ENCODE measurements around the gene MAPKAPK2.

The MAPKAPK2 gene

GRCh38 chr1:206721454-206721853 lies 36.7 kb downstream of the MAPKAPK2 start:
- Histone ChIP-seq H3K27me3 (ENCODE audit: control insufficient read depth in 3 of 3, insufficient read depth in 3 of 3, low read depth in 1 of 3, low read length in 3 of 3) (no peaks in the 10 kb centered on the region), H2BK120ac (ENCODE audit: low read depth, low read length) (no peak overlapping the region), H3K9me3 (replicated peaks in 1 of 2; ENCODE audit: control insufficient read depth in 2 of 2, insufficient read depth in 1 of 2, low read depth in 1 of 2, low read length in 2 of 2) (no peaks in the 10 kb centered on the region), H4K8ac (ENCODE audit: low read depth, low read length) (no peak overlapping the region), H3K36me3 (replicated peaks in 1 of 2; ENCODE audit: control insufficient read depth in 2 of 2, insufficient read depth in 2 of 2, low read length in 2 of 2) (no peaks in the 10 kb centered on the region), H3K14ac (ENCODE audit: low read length) (no peak overlapping the region), H3K79me1 (ENCODE audit: low read depth, low read length) (peaks cover 13% of the 10 kb centered on the region), H3K4me1 (ENCODE audit: control insufficient read depth in 2 of 2, insufficient read depth in 1 of 2, low read depth in 1 of 2, low read length in 2 of 2) (peaks cover 3 to 10% of the 10 kb centered on the region in 2 donors), H3K4me2 (ENCODE audit: insufficient read depth, low read length, poor library complexity, severe bottlenecking) (no peak overlapping the region), H3K9ac (ENCODE audit: low read depth, low read length, poor library complexity) (no peak overlapping the region), H3K23ac (ENCODE audit: low read depth, low read length, poor library complexity) (no peak overlapping the region), H2AK5ac (ENCODE audit: low read depth, low read length) (no peak overlapping the region), H2BK15ac (ENCODE audit: low read length) (no peak overlapping the region), H2AFZ (ENCODE audit: low read length) (no peak overlapping the region), H3K4ac (ENCODE audit: low read length) (no peak overlapping the region), H4K91ac (ENCODE audit: low read depth, low read length, poor library complexity) (no peak overlapping the region), H2BK12ac (ENCODE audit: low read length) (no peak overlapping the region), H3K27ac (replicated peaks; ENCODE audit: low read length) (no peak overlapping the region), H3K18ac (ENCODE audit: low read length) (no peak overlapping the region), H2BK5ac (ENCODE audit: low read length) (no peak overlapping the region), H3K4me3 (ENCODE audit: low read length in 2 of 2) (no peak overlapping the region)
- no CpG with 5 or more reads among the region's 1 CpG for WGBS, 2 donors (ENCODE audit: extremely low coverage in 2 of 2, insufficient read length in 2 of 2, insufficient replicate concordance in 1 of 2)
- DNase-seq (ENCODE audit: low spot score) = no peak

- H4K91ac ChIP-seq (ENCODE audit: low read depth, low read length, poor library complexity) = peak overlapping the region; percentile 40
- H2BK12ac ChIP-seq (ENCODE audit: low read length) = no peak overlapping the region
- H3K18ac ChIP-seq (ENCODE audit: low read length) = no peak overlapping the region
- H3K79me1 ChIP-seq (ENCODE audit: low read depth, low read length) = peaks cover 14% of the 10 kb centered on the region
- H2BK120ac ChIP-seq (ENCODE audit: low read depth, low read length) = no peak overlapping the region
- H2BK5ac ChIP-seq (ENCODE audit: low read length) = no peak overlapping the region
- H2BK15ac ChIP-seq (ENCODE audit: low read length) = no peak overlapping the region
- no peak overlapping the region for H3K4ac ChIP-seq (ENCODE audit: low read length)
- H3K4me1 ChIP-seq (ENCODE audit: control insufficient read depth in 2 of 2, insufficient read depth in 1 of 2, low read depth in 1 of 2, low read length in 2 of 2) = peaks cover 0 to 10% of the 10 kb centered on the region in 2 donors
- H3K27ac ChIP-seq (replicated peaks; ENCODE audit: low read length) = no peak overlapping the region
- H3K36me3 ChIP-seq (replicated peaks in 1 of 2; ENCODE audit: control insufficient read depth in 2 of 2, insufficient read depth in 2 of 2, low read length in 2 of 2) = no peaks in the 10 kb centered on the region
- no peak for DNase-seq (ENCODE audit: low spot score)
- no peak overlapping the region for H3K9ac ChIP-seq (ENCODE audit: low read depth, low read length, poor library complexity)
- H2AFZ ChIP-seq (ENCODE audit: low read length) = no peak overlapping the region
- no CpG with 5 or more reads among the region's 17 CpGs for WGBS, 2 donors (ENCODE audit: extremely low coverage in 2 of 2, insufficient read length in 2 of 2, insufficient replicate concordance in 1 of 2)
- no peak overlapping the region for H3K4me3 ChIP-seq (ENCODE audit: low read length in 2 of 2)
- no peak overlapping the region for H3K23ac ChIP-seq (ENCODE audit: low read depth, low read length, poor library complexity)
- no peak overlapping the region for H3K14ac ChIP-seq (ENCODE audit: low read length)
- H3K27me3 ChIP-seq (ENCODE audit: control insufficient read depth in 3 of 3, insufficient read depth in 3 of 3, low read depth in 1 of 3, low read length in 3 of 3) = no peaks in the 10 kb centered on the region
- H4K8ac ChIP-seq (ENCODE audit: low read depth, low read length) = no peak overlapping the region
- H2AK5ac ChIP-seq (ENCODE audit: low read depth, low read length) = no peak overlapping the region
- H3K4me2 ChIP-seq (ENCODE audit: insufficient read depth, low read length, poor library complexity, severe bottlenecking) = no peak overlapping the region
- H3K9me3 ChIP-seq (replicated peaks in 1 of 2; ENCODE audit: control insufficient read depth in 2 of 2, insufficient read depth in 1 of 2, low read depth in 1 of 2, low read length in 2 of 2) = no peaks in the 10 kb centered on the region
Observed at GRCh38 chr1:206722751-206723461, 38.2 kb downstream of the MAPKAPK2 start.

- H3K9ac ChIP-seq (ENCODE audit: low read depth, low read length, poor library complexity) = no peak overlapping the region
- no peak for DNase-seq (ENCODE audit: low spot score)
- H3K18ac ChIP-seq (ENCODE audit: low read length) = no peak overlapping the region
- WGBS, 2 donors (ENCODE audit: extremely low coverage in 2 of 2, insufficient read length in 2 of 2, insufficient replicate concordance in 1 of 2) = no CpG with 5 or more reads among the region's 4 CpGs
- no peak overlapping the region for H3K27ac ChIP-seq (replicated peaks; ENCODE audit: low read length)
- peak overlapping the region; percentile 40 for H4K91ac ChIP-seq (ENCODE audit: low read depth, low read length, poor library complexity)
- H3K27me3 ChIP-seq (ENCODE audit: control insufficient read depth in 3 of 3, insufficient read depth in 3 of 3, low read depth in 1 of 3, low read length in 3 of 3) = no peaks in the 10 kb centered on the region
- H3K4me2 ChIP-seq (ENCODE audit: insufficient read depth, low read length, poor library complexity, severe bottlenecking) = no peak overlapping the region
- no peak overlapping the region for H2AK5ac ChIP-seq (ENCODE audit: low read depth, low read length)
- no peak overlapping the region for H2BK120ac ChIP-seq (ENCODE audit: low read depth, low read length)
- no peak overlapping the region for H2BK5ac ChIP-seq (ENCODE audit: low read length)
- H4K8ac ChIP-seq (ENCODE audit: low read depth, low read length) = no peak overlapping the region
- H3K14ac ChIP-seq (ENCODE audit: low read length) = no peak overlapping the region
- H3K4ac ChIP-seq (ENCODE audit: low read length) = no peak overlapping the region
- no peaks in the 10 kb centered on the region for H3K9me3 ChIP-seq (replicated peaks in 1 of 2; ENCODE audit: control insufficient read depth in 2 of 2, insufficient read depth in 1 of 2, low read depth in 1 of 2, low read length in 2 of 2)
- peaks cover 17% of the 10 kb centered on the region for H3K79me1 ChIP-seq (ENCODE audit: low read depth, low read length)
- H3K23ac ChIP-seq (ENCODE audit: low read depth, low read length, poor library complexity) = peak overlapping the region; percentile 25
- peaks cover 0 to 10% of the 10 kb centered on the region in 2 donors for H3K4me1 ChIP-seq (ENCODE audit: control insufficient read depth in 2 of 2, insufficient read depth in 1 of 2, low read depth in 1 of 2, low read length in 2 of 2)
- H2AFZ ChIP-seq (ENCODE audit: low read length) = no peak overlapping the region
- H3K4me3 ChIP-seq (ENCODE audit: low read length in 2 of 2) = no peak overlapping the region
- no peak overlapping the region for H2BK15ac ChIP-seq (ENCODE audit: low read length)
- no peak overlapping the region for H2BK12ac ChIP-seq (ENCODE audit: low read length)
- no peaks in the 10 kb centered on the region for H3K36me3 ChIP-seq (replicated peaks in 1 of 2; ENCODE audit: control insufficient read depth in 2 of 2, insufficient read depth in 2 of 2, low read length in 2 of 2)
Observed at GRCh38 chr1:206723462-206723804, 38.7 kb downstream of the MAPKAPK2 start.

GRCh38 chr1:206723805-206724472 lies 39.2 kb downstream of the MAPKAPK2 start:
- no peak overlapping the region for H4K8ac ChIP-seq (ENCODE audit: low read depth, low read length)
- H3K14ac ChIP-seq (ENCODE audit: low read length) = no peak overlapping the region
- peak overlapping the region; percentile 13 for H2BK120ac ChIP-seq (ENCODE audit: low read depth, low read length)
- peak overlapping the region; percentile 39 for H3K18ac ChIP-seq (ENCODE audit: low read length)
- no CpG with 5 or more reads among the region's 12 CpGs for WGBS, 2 donors (ENCODE audit: extremely low coverage in 2 of 2, insufficient read length in 2 of 2, insufficient replicate concordance in 1 of 2)
- no peak overlapping the region for H2BK12ac ChIP-seq (ENCODE audit: low read length)
- H3K4ac ChIP-seq (ENCODE audit: low read length) = no peak overlapping the region
- no peak overlapping the region for H3K4me2 ChIP-seq (ENCODE audit: insufficient read depth, low read length, poor library complexity, severe bottlenecking)
- H3K27ac ChIP-seq (replicated peaks; ENCODE audit: low read length) = no peak overlapping the region
- no peaks in the 10 kb centered on the region for H3K9me3 ChIP-seq (replicated peaks in 1 of 2; ENCODE audit: control insufficient read depth in 2 of 2, insufficient read depth in 1 of 2, low read depth in 1 of 2, low read length in 2 of 2)
- no peaks in the 10 kb centered on the region for H3K27me3 ChIP-seq (ENCODE audit: control insufficient read depth in 3 of 3, insufficient read depth in 3 of 3, low read depth in 1 of 3, low read length in 3 of 3)
- H3K79me1 ChIP-seq (ENCODE audit: low read depth, low read length) = peaks cover 17% of the 10 kb centered on the region
- H3K4me3 ChIP-seq (ENCODE audit: low read length in 2 of 2) = peak overlapping the region in 1 of 2 donors; percentile 26
- no peak overlapping the region for H4K91ac ChIP-seq (ENCODE audit: low read depth, low read length, poor library complexity)
- H3K36me3 ChIP-seq (replicated peaks in 1 of 2; ENCODE audit: control insufficient read depth in 2 of 2, insufficient read depth in 2 of 2, low read length in 2 of 2) = peaks cover 0 to 3% of the 10 kb centered on the region in 2 donors
- no peak overlapping the region for H2AFZ ChIP-seq (ENCODE audit: low read length)
- no peak overlapping the region for H3K9ac ChIP-seq (ENCODE audit: low read depth, low read length, poor library complexity)
- peaks cover 0 to 10% of the 10 kb centered on the region in 2 donors for H3K4me1 ChIP-seq (ENCODE audit: control insufficient read depth in 2 of 2, insufficient read depth in 1 of 2, low read depth in 1 of 2, low read length in 2 of 2)
- no peak overlapping the region for H2BK15ac ChIP-seq (ENCODE audit: low read length)
- H2AK5ac ChIP-seq (ENCODE audit: low read depth, low read length) = no peak overlapping the region
- DNase-seq (ENCODE audit: low spot score) = no peak
- peak overlapping the region; percentile 25 for H3K23ac ChIP-seq (ENCODE audit: low read depth, low read length, poor library complexity)
- H2BK5ac ChIP-seq (ENCODE audit: low read length) = no peak overlapping the region

Measured in neuronal stem cell (in vitro differentiated cells).